Measurements from ENCODE around the gene SMIM24.

SMIM24 gene

GRCh38 chr19:3493651-3494050 lies 13.3 kb upstream of the SMIM24 start:
- Histone ChIP-seq H3K4me3 (ENCODE audit: insufficient read depth, low read length, poor library complexity, severe bottlenecking) (no peak overlapping the region), H3K27ac (ENCODE audit: low read depth, low read length) (no peak overlapping the region)

GRCh38 chr19:3492919-3493318 lies 12.6 kb upstream of the SMIM24 start:
- H2AFZ ChIP-seq (ENCODE audit: low read depth, low read length, severe bottlenecking), result no peak overlapping the region
- no peak overlapping the region for H3K4me3 ChIP-seq (ENCODE audit: insufficient read depth, low read length, poor library complexity, severe bottlenecking)
- H3F3A ChIP-seq (ENCODE audit: insufficient read depth), result no peaks in the 10 kb centered on the region
- no peaks in the 10 kb centered on the region for H4K20me1 ChIP-seq (ENCODE audit: low read depth, low read length)
- H3K9me2 ChIP-seq (replicated peaks; ENCODE audit: insufficient read depth, low read length), result no peaks in the 10 kb centered on the region
- no peaks in the 10 kb centered on the region for H3K9me3 ChIP-seq (ENCODE audit: insufficient read depth, low read length)
- H3K27ac ChIP-seq (ENCODE audit: low read depth, low read length), result no peak overlapping the region
- H3K27me3 ChIP-seq (ENCODE audit: low read length), result no peaks in the 10 kb centered on the region
- H3K36me3 ChIP-seq (ENCODE audit: low read length), result no peaks in the 10 kb centered on the region
- H3K4me2 ChIP-seq (ENCODE audit: low read depth, low read length, poor library complexity, severe bottlenecking), result no peak overlapping the region
- H3K9ac ChIP-seq (ENCODE audit: low read length), result no peak overlapping the region
- peaks cover 12% of the 10 kb centered on the region for H3K79me2 ChIP-seq (ENCODE audit: insufficient read depth, low read length)
- no peak for TF ChIP-seq CTCF (IDR thresholded peaks at IDR 0.05; ENCODE audit: insufficient read depth, low read length, poor library complexity, severe bottlenecking)
- TF ChIP-seq EZH2phosphoT487 (conservative IDR thresholded peaks at IDR 0.05; ENCODE audit: low read length), result no peak

More at GRCh38 chr19:3493651-3494050, 13.3 kb upstream of the SMIM24 start:
- Histone ChIP-seq H3K4me2 (ENCODE audit: low read depth, low read length, poor library complexity, severe bottlenecking) (no peak overlapping the region), H3K36me3 (ENCODE audit: low read length) (no peaks in the 10 kb centered on the region), H3F3A (ENCODE audit: insufficient read depth) (no peaks in the 10 kb centered on the region), H4K20me1 (ENCODE audit: low read depth, low read length) (no peaks in the 10 kb centered on the region), H3K9me3 (ENCODE audit: insufficient read depth, low read length) (no peaks in the 10 kb centered on the region), H3K79me2 (ENCODE audit: insufficient read depth, low read length) (peaks cover 14% of the 10 kb centered on the region), H3K27me3 (ENCODE audit: low read length) (no peaks in the 10 kb centered on the region), H3K9me2 (replicated peaks; ENCODE audit: insufficient read depth, low read length) (no peaks in the 10 kb centered on the region), H2AFZ (ENCODE audit: low read depth, low read length, severe bottlenecking) (no peak overlapping the region), H3K9ac (ENCODE audit: low read length) (no peak overlapping the region)
- TF ChIP-seq EZH2phosphoT487 (conservative IDR thresholded peaks at IDR 0.05; ENCODE audit: low read length), result no peak
- TF ChIP-seq CTCF (IDR thresholded peaks at IDR 0.05; ENCODE audit: insufficient read depth, low read length, poor library complexity, severe bottlenecking), result no peak

GRCh38 chr19:3492131-3492839 lies 12.0 kb upstream of the SMIM24 start:
- Histone ChIP-seq H3F3A (ENCODE audit: insufficient read depth) (no peaks in the 10 kb centered on the region), H3K27ac (ENCODE audit: low read depth, low read length) (no peak overlapping the region), H3K9ac (ENCODE audit: low read length) (no peak overlapping the region), H2AFZ (ENCODE audit: low read depth, low read length, severe bottlenecking) (no peak overlapping the region), H3K9me2 (replicated peaks; ENCODE audit: insufficient read depth, low read length) (no peaks in the 10 kb centered on the region), H3K9me3 (ENCODE audit: insufficient read depth, low read length) (no peaks in the 10 kb centered on the region), H3K4me2 (ENCODE audit: low read depth, low read length, poor library complexity, severe bottlenecking) (no peak overlapping the region), H3K4me3 (ENCODE audit: insufficient read depth, low read length, poor library complexity, severe bottlenecking) (no peak overlapping the region), H3K79me2 (ENCODE audit: insufficient read depth, low read length) (peaks cover 5% of the 10 kb centered on the region; the same call in 1 of the 2 replicates), H3K36me3 (ENCODE audit: low read length) (no peaks in the 10 kb centered on the region), H3K27me3 (ENCODE audit: low read length) (no peaks in the 10 kb centered on the region), H4K20me1 (ENCODE audit: low read depth, low read length) (no peaks in the 10 kb centered on the region)
- no peak for TF ChIP-seq EZH2phosphoT487 (conservative IDR thresholded peaks at IDR 0.05; ENCODE audit: low read length)
- no peak for TF ChIP-seq CTCF (IDR thresholded peaks at IDR 0.05; ENCODE audit: insufficient read depth, low read length, poor library complexity, severe bottlenecking)

Measured in SU-DHL-6 (cell line).